Adrenal gland (tissue), 5 donors: ENCODE results near the gene CSTPP1.

Source experiments
- CTCF ChIP-seq, 6 experiments: fragments of 450-650 bp in 4 of 6; fragments of 200-600 bp in 2 of 6; sonication (generic) in 1 of 6; IDR thresholded peaks; 1 replicate in 5 of 6; 2 replicates in 1 of 6; pipeline versions ENCODE4 v1.5.1 to v1.8.0; 2016 to 2021; ENCODE audit warnings: antibody characterized with exemption in 6 of 6, mild to moderate bottlenecking in 2 of 6, moderate library complexity in 1 of 6
- POLR2A ChIP-seq, 2 donors: fragments of 450-650 bp; IDR thresholded peaks; one replicate each; pipeline ENCODE4 v1.6.1; 2017; ENCODE audit warnings: antibody characterized with exemption in 2 of 2, mild to moderate bottlenecking in 2 of 2, moderate library complexity in 1 of 2
- donor health status: DM: no; HTN: no; CAD: no.

- no peak for TF ChIP-seq CTCF (IDR thresholded peaks at IDR 0.05)
- TF ChIP-seq POLR2A (IDR thresholded peaks at IDR 0.05), result no peak
Observed at GRCh38 chr11:46983598-46983997, 47.0 kb downstream of the CSTPP1 start.
